Transverse colon (tissue), 4 donors: ENCODE data around the gene TRIP6. TPM values are rescaled to one million over a fixed set of nuclear protein-coding genes. Genes with fewer than 3 reads are reported as not detected.
A peak's percentile ranks its signal among the peaks of the same experiment; 100 is the strongest.
"Not testable (repeated sequence)": the region's sequence is repeated elsewhere in the genome, so short reads cannot be mapped to it uniquely, and the experiment has no call there.

Source experiments
- DNase-seq: peaks from one replicate; pipeline ENCODE4 v3.0.0-alpha.2; 2019
- H3K27ac ChIP-seq, 4 donors: fragments of 200-600 bp; sonication (generic); 2 replicates each; pipeline ENCODE4 v1.5.1; 2016 to 2018; ENCODE audit warnings: inconsistent platforms in 4 of 4
- H3K27me3 ChIP-seq: fragments of 200-600 bp; sonication (generic); 2 replicates; pipeline ENCODE4 v1.5.1; 2017; ENCODE audit warnings: inconsistent platforms
- H3K36me3 ChIP-seq, 4 donors: fragments of 200-600 bp; sonication (generic); 2 replicates each; pipeline ENCODE4 v1.5.1; 2017 to 2019; ENCODE audit warnings: inconsistent platforms in 4 of 4
- H3K4me1 ChIP-seq, 4 donors: fragments of 200-600 bp; sonication (generic); 2 replicates each; pipeline ENCODE4 v1.5.1; 2017 to 2020; ENCODE audit warnings: inconsistent platforms in 4 of 4
- H3K4me3 ChIP-seq, 4 donors: fragments of 200-600 bp; sonication (generic); 1 replicate in 1 of 4; 2 replicates in 3 of 4; pipeline versions ENCODE4 v1.5.1 to v1.6.1; 2017 to 2019; ENCODE audit warnings: inconsistent platforms in 4 of 4
- H3K9me3 ChIP-seq, 2 donors: fragments of 200-600 bp; sonication (generic); 2 replicates each; pipeline ENCODE4 v1.5.1; 2017 to 2019; ENCODE audit warnings: inconsistent platforms in 2 of 2
- EP300 ChIP-seq: sonication (generic); formaldehyde crosslinking; IDR thresholded peaks from one replicate; pipeline ENCODE4 v1.6.1; 2017; ENCODE audit warnings: antibody characterized with exemption, low read depth
- POLR2A ChIP-seq: fragments of 450-650 bp; IDR thresholded peaks from one replicate; pipeline ENCODE4 v1.6.1; 2016; ENCODE audit warnings: antibody characterized with exemption, mild to moderate bottlenecking, moderate library complexity
- POLR2AphosphoS5 ChIP-seq, 3 donors: sonication (generic); formaldehyde crosslinking; IDR thresholded peaks; one replicate each; pipeline ENCODE4 v1.6.1; 2016; ENCODE audit warnings: antibody characterized with exemption in 3 of 3
- WGBS, 2 donors: methylation state at CpG; one replicate each; pipeline ENCODE4 v1.1.5; 2018; ENCODE audit warnings: low coverage in 1 of 2; 5-methylcytosine and 5-hydroxymethylcytosine counted together
- in situ Hi-C, 4 donors: fragments of 200-750 bp; cut with MboI; loops; one replicate each; pipeline versions ENCODE4 v1.15.0 to v1.15.1; 2017; ENCODE audit warnings: low sequenced_read_pairs in 3 of 4, low pct_ligation_motif_present in 1 of 4, low pct_unique_long_range_greater_than_20kb in 1 of 4
- intact Hi-C: fragments of 100-400 bp; cut with DNase I; formaldehyde crosslinking; loops from one replicate; pipeline ENCODE4 v1.15.1; 2023; ENCODE audit warnings: low total_unique reads
- total RNA-seq, 4 donors: library from RNA; depleted of rRNA; stranded (reverse); fragments of >200 nt; gene quantifications; one replicate each; pipeline ENCODE4 v1.1.0, GENCODE V29; 2016
- TF ChIP-seq, protein P1 (sequence below), 5 experiments: fragments of 200-600 bp in 3 of 5; fragments of 450-650 bp in 2 of 5; sonication (generic) in 3 of 5; IDR thresholded peaks; 1 replicate in 2 of 5; 2 replicates in 3 of 5; pipeline ENCODE4 v1.5.1; 2016 to 2017; ENCODE audit warnings: antibody characterized with exemption in 5 of 5, inconsistent platforms in 3 of 5, mild to moderate bottlenecking in 2 of 5, moderate library complexity in 1 of 5

Gene TRIP6
- total RNA-seq, 4 donors from 2014 or later, result 10.9 to 24.3 (median 21.2) TPM

DNA sequence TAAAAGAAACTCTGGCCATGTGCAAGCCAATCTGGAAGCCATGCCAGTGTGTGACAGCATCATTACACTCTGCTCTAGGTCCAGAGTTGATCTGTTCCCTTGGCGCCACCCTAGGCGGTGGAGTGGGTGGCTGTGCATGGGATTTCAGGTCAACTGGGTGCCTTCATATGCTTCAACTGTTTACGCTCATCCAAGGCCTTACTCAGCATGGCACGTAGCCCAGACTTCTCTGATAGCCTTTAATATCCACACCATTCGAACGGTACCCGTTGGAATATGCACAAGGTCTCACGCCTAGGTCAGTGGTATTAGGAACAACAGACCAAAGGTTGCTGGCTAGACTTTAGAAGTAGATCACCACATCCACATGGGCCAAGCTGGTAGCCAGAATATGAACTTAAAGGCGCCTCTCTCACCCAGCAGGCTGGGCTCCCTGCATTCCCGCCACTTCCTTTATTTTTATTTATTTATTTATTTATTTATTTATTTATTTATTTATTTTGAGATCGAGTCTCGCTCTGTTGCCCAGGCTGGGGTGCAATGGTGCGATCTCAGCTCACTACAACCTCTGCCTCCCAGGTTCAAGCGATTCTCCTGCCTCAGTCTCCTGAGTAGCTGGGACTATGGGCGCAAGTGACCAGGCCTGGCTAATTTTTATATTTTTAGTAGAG is 47.2 kb downstream of the TRIP6 start:
- Histone ChIP-seq H3K4me1 (peaks cover 0 to 23% (median 8%) of the 10 kb centered on the region in 4 donors), H3K27me3 (peaks cover 4% of the 10 kb centered on the region), H3K4me3 (no peak overlapping the region), H3K9me3 (no peaks in the 10 kb centered on the region), H3K27ac (no peak overlapping the region), H3K36me3 (no peaks in the 10 kb centered on the region)
- no peak for TF ChIP-seq POLR2AphosphoS5 (IDR thresholded peaks at IDR 0.05)
- TF ChIP-seq, protein P1, sequence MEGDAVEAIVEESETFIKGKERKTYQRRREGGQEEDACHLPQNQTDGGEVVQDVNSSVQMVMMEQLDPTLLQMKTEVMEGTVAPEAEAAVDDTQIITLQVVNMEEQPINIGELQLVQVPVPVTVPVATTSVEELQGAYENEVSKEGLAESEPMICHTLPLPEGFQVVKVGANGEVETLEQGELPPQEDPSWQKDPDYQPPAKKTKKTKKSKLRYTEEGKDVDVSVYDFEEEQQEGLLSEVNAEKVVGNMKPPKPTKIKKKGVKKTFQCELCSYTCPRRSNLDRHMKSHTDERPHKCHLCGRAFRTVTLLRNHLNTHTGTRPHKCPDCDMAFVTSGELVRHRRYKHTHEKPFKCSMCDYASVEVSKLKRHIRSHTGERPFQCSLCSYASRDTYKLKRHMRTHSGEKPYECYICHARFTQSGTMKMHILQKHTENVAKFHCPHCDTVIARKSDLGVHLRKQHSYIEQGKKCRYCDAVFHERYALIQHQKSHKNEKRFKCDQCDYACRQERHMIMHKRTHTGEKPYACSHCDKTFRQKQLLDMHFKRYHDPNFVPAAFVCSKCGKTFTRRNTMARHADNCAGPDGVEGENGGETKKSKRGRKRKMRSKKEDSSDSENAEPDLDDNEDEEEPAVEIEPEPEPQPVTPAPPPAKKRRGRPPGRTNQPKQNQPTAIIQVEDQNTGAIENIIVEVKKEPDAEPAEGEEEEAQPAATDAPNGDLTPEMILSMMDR (IDR thresholded peaks at IDR 0.05), result no peak
- TF ChIP-seq POLR2A, result no peak
- no peak for TF ChIP-seq EP300
- in situ Hi-C loops, result no loop called here
- DNase-seq, result peak; percentile 14
- intact Hi-C loops, result no loop called here
- WGBS, 2 donors, result 86 to 89% methylated on average over 7 to 15 of the region's 15 CpGs

DNA sequence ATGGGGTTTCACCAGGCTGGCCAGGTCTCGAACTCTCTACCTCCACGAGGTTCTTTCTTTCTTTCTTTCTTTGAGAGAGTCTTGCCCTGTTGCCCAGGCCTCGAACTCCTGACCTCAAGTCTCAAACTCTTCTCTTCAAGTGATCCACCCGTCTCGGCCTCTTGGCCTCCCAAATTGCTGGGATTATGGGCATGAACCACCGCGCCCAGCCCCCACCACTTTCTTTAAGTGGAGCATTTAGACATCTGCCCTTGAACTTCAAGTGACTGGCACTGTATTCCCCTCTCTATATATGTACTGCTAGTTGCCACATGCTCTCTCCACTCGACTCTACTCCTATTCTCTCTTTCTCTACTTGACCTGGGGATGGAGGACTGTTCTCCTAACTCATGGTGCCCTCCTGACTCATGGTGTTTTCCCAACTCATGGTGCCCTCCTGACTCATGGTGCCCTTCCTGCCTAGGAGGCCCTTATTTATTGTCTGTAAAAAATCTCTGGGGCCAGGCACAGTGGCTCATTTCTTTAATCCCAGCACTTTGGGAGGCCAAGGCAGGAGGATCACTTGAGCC is 47.8 kb downstream of the TRIP6 start:
- 84% methylated on average over 8 of the region's 8 CpGs for WGBS, 2 donors
- TF ChIP-seq, protein P1 (IDR thresholded peaks at IDR 0.05), result no peak
- TF ChIP-seq POLR2A (no peak), POLR2AphosphoS5 (IDR thresholded peaks at IDR 0.05) (no peak), EP300 (no peak)
- in situ Hi-C loops (no loop called here), intact Hi-C loops (no loop called here)
- Histone ChIP-seq H3K4me3 (no peak overlapping the region), H3K36me3 (no peaks in the 10 kb centered on the region), H3K27me3 (peaks cover 4% of the 10 kb centered on the region), H3K27ac (no peak overlapping the region), H3K9me3 (no peaks in the 10 kb centered on the region), H3K4me1 (peaks cover 0 to 19% (median 8%) of the 10 kb centered on the region in 4 donors)
- no peak for DNase-seq

- intact Hi-C loops, result not testable (repeated sequence)
Observed at GRCh38 chr7:100919335-100919734, 52.1 kb downstream of the TRIP6 start.

DNA sequence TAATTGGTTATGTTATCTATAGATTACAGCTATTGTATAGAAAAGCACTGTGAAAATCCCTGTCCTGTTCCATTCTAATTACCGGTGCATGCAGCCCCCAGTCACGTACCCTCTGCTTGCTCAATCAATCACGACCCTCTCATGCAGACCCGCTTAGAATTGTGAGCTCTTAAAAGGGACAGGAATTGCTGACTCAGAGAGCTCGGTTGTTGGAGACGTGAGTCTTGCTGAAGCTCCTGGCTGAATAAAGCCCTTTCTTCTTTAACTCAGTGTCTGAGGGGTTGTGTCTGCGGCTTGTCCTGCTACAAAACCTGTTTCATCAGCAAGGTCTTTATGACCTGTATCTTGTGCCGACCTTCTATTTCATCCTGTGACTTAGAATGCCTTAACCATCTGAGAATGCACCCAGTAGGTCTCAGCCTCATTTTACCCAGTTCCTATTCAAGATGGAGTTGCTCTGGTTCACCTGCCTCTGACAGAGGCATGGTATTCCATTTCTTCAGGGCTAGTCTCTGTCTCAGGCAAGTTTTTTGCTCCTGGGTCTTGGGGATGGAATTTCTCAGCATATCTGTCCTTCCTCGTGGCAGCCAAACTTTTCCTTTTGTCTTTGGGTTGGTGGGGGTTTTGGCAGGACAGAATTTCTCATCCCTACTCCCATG is 52.7 kb downstream of the TRIP6 start:
- H3K4me1 ChIP-seq, H3K27ac ChIP-seq, in situ Hi-C loops, intact Hi-C loops, H3K36me3 ChIP-seq, H3K4me3 ChIP-seq, H3K27me3 ChIP-seq, H3K9me3 ChIP-seq, DNase-seq: not testable (repeated sequence)
- WGBS, 2 donors, result 76 to 82% methylated on average over 5 to 9 of the region's 9 CpGs

More at GRCh38 chr7:100919335-100919734, 52.1 kb downstream of the TRIP6 start:
- H3K27me3 ChIP-seq, H3K36me3 ChIP-seq, H3K4me3 ChIP-seq, H3K4me1 ChIP-seq, H3K9me3 ChIP-seq, in situ Hi-C loops, H3K27ac ChIP-seq, DNase-seq: not testable (repeated sequence)
- 83 to 86% methylated on average over 4 to 5 of the region's 5 CpGs for WGBS, 2 donors

GRCh38 chr7:100921039-100921438 is 53.9 kb downstream of the TRIP6 start:
- no peaks in the 10 kb centered on the region for H3K9me3 ChIP-seq
- no peak for DNase-seq
- TF ChIP-seq POLR2AphosphoS5 (IDR thresholded peaks at IDR 0.05) (no peak), POLR2A (no peak), EP300 (no peak)
- TF ChIP-seq, protein P1 (IDR thresholded peaks at IDR 0.05), result no peak
- H3K36me3 ChIP-seq, result no peaks in the 10 kb centered on the region
- H3K4me3 ChIP-seq, result no peak overlapping the region
- in situ Hi-C loops (no loop called here), intact Hi-C loops (no loop called here)
- H3K27me3 ChIP-seq, result peaks cover 4% of the 10 kb centered on the region
- H3K4me1 ChIP-seq, result peaks cover 0 to 4% (median 2%) of the 10 kb centered on the region in 4 donors
- no peak overlapping the region for H3K27ac ChIP-seq
